Fibroblast of lung (primary cell): ENCODE measurements around the gene PDX1.

ENCODE experiments used
- EZH2 ChIP-seq: IDR thresholded peaks from 2 replicates; pipeline ENCODE4 v1.5.1; 2012; ENCODE audit warnings: low read length, control low read depth, mild to moderate bottlenecking; ENCODE audit errors: missing control alignments
- TF ChIP-seq, protein P1 (sequence below), 2 donors: IDR thresholded peaks in 1 of 2; conservative IDR thresholded peaks in 1 of 2; 1 replicate in 1 of 2; 2 replicates in 1 of 2; pipeline ENCODE4 v1.5.1; 2011 to 2012; ENCODE audit warnings: low read length in 2 of 2, control low read depth in 1 of 2, inconsistent platforms in 1 of 2, low read depth in 1 of 2, mild to moderate bottlenecking in 1 of 2

DNA sequence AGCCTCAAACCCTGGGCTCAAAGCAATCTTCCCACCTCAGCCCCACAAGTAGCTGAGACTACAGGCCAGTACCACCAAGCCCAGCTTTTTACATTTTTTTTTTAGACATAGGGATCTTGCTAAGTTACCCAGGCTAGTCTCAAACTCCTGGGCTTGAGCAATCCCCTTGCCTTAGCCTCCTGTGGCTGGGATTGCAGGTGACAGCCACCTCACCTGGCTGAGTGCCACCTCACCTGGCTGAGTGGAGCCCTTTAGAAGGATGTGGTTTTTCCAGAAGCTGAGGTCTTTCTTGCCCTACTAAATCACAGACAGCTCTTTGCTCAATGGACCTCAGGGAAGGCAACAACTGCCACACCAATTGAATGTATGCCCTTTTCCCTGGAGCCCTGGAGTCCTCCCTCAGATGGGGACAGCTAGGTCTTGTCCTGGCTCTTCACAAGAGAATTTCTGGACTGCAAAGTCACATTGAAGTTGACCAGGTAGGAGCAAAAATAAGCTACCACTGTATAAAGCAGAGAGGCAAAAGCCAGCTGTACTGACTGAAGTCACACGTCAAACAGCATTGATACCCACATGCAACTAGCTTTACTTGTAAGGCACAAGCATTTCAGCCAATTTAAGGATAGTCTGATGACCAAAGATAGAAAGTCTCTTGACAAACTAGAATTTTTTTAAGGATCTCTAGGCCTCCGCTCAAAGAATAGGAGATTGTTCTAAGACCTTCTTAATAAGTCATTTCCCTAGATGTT is 14.0 kb downstream of the PDX1 start:
- TF ChIP-seq EZH2: no peak
- TF ChIP-seq, protein P1, sequence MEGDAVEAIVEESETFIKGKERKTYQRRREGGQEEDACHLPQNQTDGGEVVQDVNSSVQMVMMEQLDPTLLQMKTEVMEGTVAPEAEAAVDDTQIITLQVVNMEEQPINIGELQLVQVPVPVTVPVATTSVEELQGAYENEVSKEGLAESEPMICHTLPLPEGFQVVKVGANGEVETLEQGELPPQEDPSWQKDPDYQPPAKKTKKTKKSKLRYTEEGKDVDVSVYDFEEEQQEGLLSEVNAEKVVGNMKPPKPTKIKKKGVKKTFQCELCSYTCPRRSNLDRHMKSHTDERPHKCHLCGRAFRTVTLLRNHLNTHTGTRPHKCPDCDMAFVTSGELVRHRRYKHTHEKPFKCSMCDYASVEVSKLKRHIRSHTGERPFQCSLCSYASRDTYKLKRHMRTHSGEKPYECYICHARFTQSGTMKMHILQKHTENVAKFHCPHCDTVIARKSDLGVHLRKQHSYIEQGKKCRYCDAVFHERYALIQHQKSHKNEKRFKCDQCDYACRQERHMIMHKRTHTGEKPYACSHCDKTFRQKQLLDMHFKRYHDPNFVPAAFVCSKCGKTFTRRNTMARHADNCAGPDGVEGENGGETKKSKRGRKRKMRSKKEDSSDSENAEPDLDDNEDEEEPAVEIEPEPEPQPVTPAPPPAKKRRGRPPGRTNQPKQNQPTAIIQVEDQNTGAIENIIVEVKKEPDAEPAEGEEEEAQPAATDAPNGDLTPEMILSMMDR (conservative IDR thresholded peaks at IDR 0.05 in 1 of 2, IDR thresholded peaks at IDR 0.05 in 1 of 2; ENCODE audit: low read depth in 1 of 2, low read length in 2 of 2): no peak
